Measurements from ENCODE around the gene OR4E2.
A peak's percentile ranks its signal among the peaks of the same experiment; 100 is the strongest.
"Not testable (repeated sequence)": the region's sequence is repeated elsewhere in the genome, so short reads cannot be mapped to it uniquely, and the experiment has no call there.

OR4E2 gene

DNA sequence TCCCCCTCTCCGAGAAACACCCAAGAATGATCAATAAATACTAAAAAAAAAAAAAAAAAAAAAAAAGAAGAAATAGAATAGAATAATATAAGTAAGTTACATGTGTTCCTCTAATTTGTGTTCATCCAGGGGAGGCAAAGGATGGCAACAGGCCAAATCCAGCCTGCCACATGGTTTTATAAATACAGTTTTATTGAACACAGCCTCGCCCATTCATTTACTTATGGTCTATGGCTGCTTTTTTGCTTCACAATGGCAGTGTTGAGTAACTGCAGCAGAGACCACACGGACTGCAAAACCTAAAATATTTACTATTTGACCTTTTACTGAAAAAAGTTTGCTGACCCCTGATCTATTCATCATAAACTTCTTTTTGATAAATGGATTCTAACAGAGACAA, 44.9 kb downstream of the OR4E2 start:
- not testable (repeated sequence) for DNase-seq

DNA sequence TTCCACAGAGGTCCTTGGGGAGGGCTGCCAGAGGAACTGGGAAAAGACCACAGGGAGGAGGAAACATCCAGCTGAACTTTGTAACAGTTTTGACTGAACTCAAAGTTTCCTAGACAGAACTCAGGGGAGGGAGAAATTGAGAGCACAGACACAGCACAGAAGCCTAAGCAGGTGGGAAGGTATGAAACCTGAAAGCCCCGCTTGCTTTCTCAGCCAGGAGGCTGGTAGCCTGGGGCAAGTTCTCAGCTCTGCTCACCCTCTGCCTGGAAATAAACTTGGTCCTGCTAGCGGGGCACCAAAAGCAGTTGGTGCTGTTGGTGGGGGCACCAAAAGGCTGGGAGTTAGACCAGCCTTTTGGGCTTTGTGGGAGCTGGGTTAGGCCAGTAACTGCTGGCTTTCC, 45.9 kb downstream of the OR4E2 start:
- DNase-seq, result no peak

DNA sequence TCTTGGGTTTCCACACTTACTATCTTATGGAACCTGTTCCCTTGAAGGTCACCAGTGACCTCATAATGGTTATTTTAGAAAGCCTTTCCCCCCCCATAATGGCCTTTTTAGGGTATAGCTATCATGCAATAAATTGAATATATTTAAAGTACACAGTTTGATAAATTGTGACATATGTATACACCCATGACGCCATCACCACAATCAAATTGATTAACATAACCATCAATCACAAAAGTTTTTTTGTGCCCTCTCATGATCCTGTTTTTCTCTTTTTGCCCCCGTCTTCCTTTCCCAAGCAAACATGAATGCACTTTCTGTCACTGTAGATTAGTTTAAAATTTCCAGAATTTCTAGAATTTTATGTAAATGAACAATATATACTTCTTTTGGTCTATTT, 48.7 kb downstream of the OR4E2 start:
- DNase-seq, result no peak

DNA sequence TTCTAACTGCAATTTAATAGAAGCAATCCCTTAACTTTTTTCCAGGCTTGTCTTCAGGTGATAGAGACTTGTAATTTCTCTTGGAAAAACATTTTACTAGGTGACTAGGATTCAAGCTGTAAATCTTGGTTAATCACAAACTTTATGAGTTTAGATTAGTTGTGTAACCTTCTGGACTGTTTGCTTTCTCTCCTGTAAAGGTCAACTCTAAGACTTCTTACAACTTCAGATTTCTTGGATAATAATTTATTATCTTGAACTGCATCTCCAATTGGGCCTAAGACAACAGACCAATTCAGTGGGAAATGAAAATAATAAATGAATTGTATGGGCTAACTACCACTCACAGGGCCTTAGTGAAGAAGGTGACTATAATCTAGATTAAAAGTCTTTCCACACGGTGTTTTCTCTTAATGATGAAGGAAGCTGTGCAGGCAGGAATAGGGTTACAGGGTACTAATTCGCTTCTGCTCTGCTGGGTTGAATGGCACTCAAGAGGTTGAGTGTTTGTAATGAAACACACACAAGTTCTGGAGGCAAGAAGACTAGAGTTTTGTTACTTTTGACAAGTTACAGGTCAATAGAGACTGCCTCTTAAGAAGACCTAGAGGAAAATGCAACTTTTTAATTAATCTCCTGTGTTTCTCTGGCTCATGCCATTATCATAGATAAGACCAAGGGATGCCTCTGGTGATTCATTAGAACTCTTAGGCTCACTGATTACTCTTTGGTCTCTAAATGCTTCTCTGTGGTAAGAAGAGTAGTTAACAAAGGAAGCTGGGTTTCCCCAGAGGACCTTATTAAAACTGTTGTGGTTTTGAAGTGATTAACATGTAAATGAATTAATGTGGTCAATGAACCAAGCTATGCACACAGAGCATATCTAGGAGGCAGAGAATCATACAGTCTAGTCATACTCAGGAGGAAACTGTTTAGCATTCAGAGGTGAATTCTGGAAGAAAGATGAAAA, 50.0 kb downstream of the OR4E2 start:
- DNase-seq, result no peak

DNA sequence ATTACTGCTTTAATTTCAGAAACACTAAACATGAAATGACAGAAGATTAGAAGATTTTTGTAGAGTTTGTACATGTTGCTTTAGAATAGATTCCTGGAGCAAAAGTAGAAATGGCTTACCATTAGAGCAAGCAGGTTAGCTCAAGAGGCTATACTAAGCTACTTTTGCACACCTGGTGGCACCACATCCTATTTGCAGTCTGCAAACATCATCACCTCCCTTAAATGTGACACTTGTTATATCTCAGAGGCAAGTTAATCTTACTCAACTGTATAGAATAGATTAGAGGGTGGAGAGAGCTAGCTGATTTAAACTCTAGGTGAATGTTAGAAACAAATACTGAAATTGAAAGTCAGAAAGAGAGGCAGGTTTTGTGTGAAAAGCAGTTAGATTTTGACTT, 50.7 kb downstream of the OR4E2 start:
- no peak for DNase-seq

DNA sequence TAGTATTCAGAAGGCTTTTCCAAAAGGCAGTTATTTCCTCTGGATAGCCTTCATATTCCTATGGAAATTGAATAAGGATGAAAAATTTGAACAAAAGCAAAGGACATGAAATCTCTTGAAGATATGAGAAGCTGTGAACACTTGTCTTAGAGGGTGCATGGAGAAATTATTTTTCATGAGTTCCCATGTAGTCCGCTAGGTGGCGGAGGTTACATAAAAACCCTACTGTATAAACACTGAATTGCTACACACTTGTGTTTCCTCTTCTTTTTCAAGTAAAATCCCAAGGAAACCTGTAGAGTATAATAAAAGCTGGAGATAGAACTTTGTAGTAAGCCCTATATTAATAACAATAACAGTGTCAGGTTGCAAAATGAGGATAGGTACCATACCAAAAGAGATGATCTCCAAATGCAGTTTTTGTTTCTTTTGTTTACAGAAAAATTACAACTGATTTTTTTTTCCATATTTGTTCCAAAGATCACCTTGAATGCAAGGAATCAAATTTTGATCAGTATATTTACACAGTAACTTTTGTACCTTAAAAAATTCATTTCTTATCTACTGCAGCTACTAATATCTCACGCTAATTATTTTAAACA, 57.8 kb downstream of the OR4E2 start:
- DNase-seq, result peak; percentile 4

DNA sequence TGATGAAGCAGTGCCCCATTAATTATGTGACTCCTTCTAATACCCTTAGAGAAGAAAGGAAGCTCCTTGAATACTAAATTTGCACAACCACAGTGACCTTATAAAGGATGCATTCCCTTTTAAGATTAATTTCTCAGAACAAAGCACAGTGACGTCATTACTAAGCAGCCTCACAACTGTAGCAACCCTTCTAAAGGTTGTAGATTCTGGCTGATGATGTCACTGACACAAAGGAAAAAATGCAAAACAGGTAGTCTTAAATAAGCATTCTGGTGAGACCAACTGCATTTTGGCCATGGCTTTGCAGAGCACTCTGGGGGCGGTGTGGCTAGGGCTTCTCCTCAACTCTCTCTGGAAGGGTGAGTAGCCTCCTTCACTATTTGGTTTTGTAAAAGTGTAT, 58.4 kb downstream of the OR4E2 start:
- DNase-seq, result no peak

DNA sequence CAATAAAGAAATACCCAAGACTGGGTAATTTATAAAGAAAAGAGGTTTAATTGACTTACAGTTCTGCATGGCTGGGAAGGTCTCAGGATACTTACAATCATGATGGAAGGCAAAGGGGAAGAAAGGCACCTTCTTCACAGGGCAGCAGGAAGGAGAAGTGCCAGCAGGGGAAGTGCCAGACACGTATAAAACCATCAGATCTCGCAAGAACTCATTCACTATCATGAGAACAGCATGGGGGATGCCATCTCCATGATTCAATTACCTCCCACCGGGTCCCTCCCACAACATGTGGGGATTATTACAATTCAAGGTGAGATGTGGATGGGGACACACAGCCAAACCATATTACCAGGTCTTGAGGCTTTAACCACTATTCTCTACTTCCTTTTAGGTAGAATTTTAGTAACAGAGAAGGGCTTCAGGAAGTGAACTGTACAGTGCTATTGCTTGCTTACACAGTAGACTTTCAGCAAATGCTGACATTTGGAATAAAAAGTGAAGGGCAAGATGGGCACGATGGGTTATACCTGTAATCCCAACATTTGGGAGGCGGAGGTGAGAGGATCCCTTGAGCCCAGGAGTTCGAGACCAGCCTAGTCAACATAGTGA, 60.8 kb downstream of the OR4E2 start:
- no peak for DNase-seq

Measured in COR-L47 (cell line).